Measurements from ENCODE around the gene KBTBD6. TPM values are rescaled to one million over a fixed set of nuclear protein-coding genes. Genes with fewer than 3 reads are reported as not detected.

KBTBD6 gene
- total RNA-seq, 2 donors from 2014 or later = 6.0 to 6.9 TPM

Small RNAs within 50 kb of the gene (microRNA-seq; reads per million reads assigned to microRNA genes)
- 0 reads per million in 2 donors for gene MIR3168 (ENCODE audit: borderline microRNAs expressed in 2 of 2)

Other genes with a start within 250 kb of the KBTBD6 start
- gene ELF1, start 113.5 kb downstream of the KBTBD6 start, total RNA-seq = 10 to 100 TPM; 56.2 to 56.3 TPM
- gene WBP4, start 71.3 kb downstream of the KBTBD6 start, total RNA-seq = 10 to 100 TPM; 12.6 to 12.9 TPM
- 1 to 10 TPM; 4.6 to 5.9 TPM for gene KBTBD7, start 61.8 kb upstream of the KBTBD6 start, total RNA-seq
- gene MTRF1, start 130.8 kb upstream of the KBTBD6 start, total RNA-seq = 10 to 100 TPM; 10.0 to 10.8 TPM
- gene NAA16, start 178.5 kb upstream of the KBTBD6 start, total RNA-seq = 10 to 100 TPM; 15.8 to 17.2 TPM

All from posterior vena cava (tissue), 2 donors.